WTC11 (cell line): ENCODE measurements around the gene ZSWIM6. TPM values are rescaled to one million over a fixed set of nuclear protein-coding genes. Genes with fewer than 3 reads are reported as not detected.

Experiments
- ATAC-seq: fragments of 200-7000 bp; cut with Tn5 transposase; 2 replicates; pipeline ENCODE4 v1.10.0; 2021; ENCODE audit warnings: mild to moderate bottlenecking, moderate library complexity
- CTCF ChIA-PET: fragments of 300-600 bp; sonication (Branson Sonifier 250); formaldehyde crosslinking; loops from one replicate; lab custom pipeline; 2021; ENCODE audit warnings: antibody characterized with exemption; lab: Charles Lee
- POLR2A ChIA-PET: fragments of 350-600 bp; sonication (Branson Sonifier 250); formaldehyde crosslinking; loops from one replicate; lab custom pipeline; 2021; ENCODE audit warnings: antibody characterized with exemption; lab: Charles Lee
- DNase-seq: peaks from one replicate; pipeline ENCODE4 v3.0.0; 2021; ENCODE audit warnings: low spot score
- H3K27ac Mint-ChIP-seq: 2 replicates; pipeline ENCODE4 v1.8.0; 2021; ENCODE audit warnings: mixed read lengths
- H3K27me3 Mint-ChIP-seq: 2 replicates; pipeline ENCODE4 v1.8.0; 2021; ENCODE audit warnings: low read depth, mild to moderate bottlenecking, moderate library complexity, mixed read lengths
- H3K36me3 Mint-ChIP-seq: 2 replicates; pipeline ENCODE4 v1.8.0; 2021; ENCODE audit warnings: mixed read lengths
- H3K4me1 Mint-ChIP-seq: 2 replicates; pipeline ENCODE4 v1.8.0; 2022; ENCODE audit warnings: mixed read lengths
- H3K4me3 Mint-ChIP-seq: 2 replicates; pipeline ENCODE4 v1.8.0; 2021; ENCODE audit warnings: mild to moderate bottlenecking, moderate library complexity, mixed read lengths
- H3K9me3 Mint-ChIP-seq: 2 replicates; pipeline ENCODE4 v1.8.0; 2021; ENCODE audit warnings: mixed read lengths
- AR ChIP-seq: fragments of 250-450 bp; sonication (Bioruptor Pico); IDR thresholded peaks from 2 replicates; pipeline ENCODE4 v1.9.0; 2021; ENCODE audit warnings: mild to moderate bottlenecking
- ATF2 ChIP-seq: sonication (generic); formaldehyde crosslinking; IDR thresholded peaks from 2 replicates; pipeline ENCODE4 v1.8.1; 2022; ENCODE audit warnings: low read depth, missing genetic modification reagents, borderline replicate concordance
- CTCF ChIP-seq: fragments of 200-600 bp; IDR thresholded peaks from 2 replicates; pipeline ENCODE4 v1.8.0; 2022; ENCODE audit warnings: antibody characterized with exemption
- E2F4 ChIP-seq: sonication (generic); formaldehyde crosslinking; IDR thresholded peaks from 2 replicates; pipeline ENCODE4 v1.8.1; 2022; ENCODE audit warnings: low read depth, mild to moderate bottlenecking, moderate library complexity, missing genetic modification reagents, borderline replicate concordance
- GABPB1 ChIP-seq: sonication (generic); formaldehyde crosslinking; IDR thresholded peaks from 2 replicates; pipeline ENCODE4 v1.8.1; 2023; ENCODE audit warnings: mild to moderate bottlenecking, missing genetic modification reagents
- HMGA2 ChIP-seq: fragments of 250-450 bp; sonication (Bioruptor Pico); IDR thresholded peaks from 2 replicates; pipeline ENCODE4 v1.4.0; 2021; ENCODE audit warnings: mild to moderate bottlenecking, moderate library complexity
- MYBL2 ChIP-seq: sonication (generic); formaldehyde crosslinking; IDR thresholded peaks from 2 replicates; pipeline ENCODE4 v1.8.1; 2023; ENCODE audit warnings: mild to moderate bottlenecking, moderate library complexity, missing genetic modification reagents
- NFATC4 ChIP-seq: fragments of 250-450 bp; sonication (Bioruptor Pico); IDR thresholded peaks from 2 replicates; pipeline ENCODE4 v1.9.0; 2021; ENCODE audit warnings: mild to moderate bottlenecking
- NFYB ChIP-seq: sonication (generic); formaldehyde crosslinking; conservative IDR thresholded peaks from 2 replicates; pipeline ENCODE4 v1.8.0; 2022; ENCODE audit warnings: low read depth, missing genetic modification reagents
- ZNF416 ChIP-seq: fragments of 250-450 bp; sonication (Bioruptor Pico); IDR thresholded peaks from 2 replicates; pipeline ENCODE4 v1.9.0; 2021; ENCODE audit warnings: mild to moderate bottlenecking, inconsistent platforms
- total RNA-seq: library from RNA; stranded (reverse); gene quantifications from 3 replicates; pipeline ENCODE4 v1.2.3, GENCODE V29; 2021

Gene ZSWIM6
- total RNA-seq, 1 experiment from 2014 or later, result 12.5 TPM

- Mint-ChIP-seq H3K9me3 (no peaks in the 10 kb centered on the region), H3K27ac (no peak overlapping the region), H3K4me3 (no peak overlapping the region), H3K4me1 (peaks cover 3% of the 10 kb centered on the region), H3K27me3 (peaks cover 71% of the 10 kb centered on the region), H3K36me3 (no peaks in the 10 kb centered on the region)
- ChIA-PET POLR2A (interaction anchor here (0.7 kb wide), 1 partner anchor 18 kb away, joined by 5 read pairs; the partner anchor contains the start of gene ZSWIM6), CTCF (no interaction called here)
- no peak for TF ChIP-seq GABPB1 (CRISPR knock-in tag)
- DNase-seq, result no peak
- ATAC-seq, result no peak
Observed at GRCh38 chr5:61313960-61314681, 17.9 kb upstream of the ZSWIM6 start.

- ATAC-seq, result no peak
- ChIA-PET POLR2A (no interaction called here), CTCF (no interaction called here)
- no peak for DNase-seq
- Mint-ChIP-seq H3K4me1 (peaks cover 11% of the 10 kb centered on the region), H3K9me3 (no peaks in the 10 kb centered on the region), H3K36me3 (no peaks in the 10 kb centered on the region), H3K27me3 (peaks cover 31% of the 10 kb centered on the region), H3K4me3 (no peak overlapping the region), H3K27ac (no peak overlapping the region)
- TF ChIP-seq MYBL2 (CRISPR knock-in tag), result no peak
- TF ChIP-seq AR (CRISPR knock-in tag), result no peak
- TF ChIP-seq ZNF416 (CRISPR knock-in tag), result no peak
Observed at GRCh38 chr5:61318376-61318775, 13.7 kb upstream of the ZSWIM6 start.

GRCh38 chr5:61319388-61320146, 12.5 kb upstream of the ZSWIM6 start:
- Mint-ChIP-seq H3K9me3 (no peaks in the 10 kb centered on the region), H3K4me3 (peak overlapping the region; percentile 66), H3K27ac (peak overlapping the region; percentile 64; the same call in 1 of the 2 replicates), H3K27me3 (peaks cover 19% of the 10 kb centered on the region), H3K36me3 (no peaks in the 10 kb centered on the region), H3K4me1 (peaks cover 11% of the 10 kb centered on the region)
- TF ChIP-seq NFYB (CRISPR knock-in tag) (peak; percentile 78), E2F4 (no peak)
- CTCF ChIA-PET, result no interaction called here
- DNase-seq (no peak), ATAC-seq (peak; percentile 96)
- POLR2A ChIA-PET, result no interaction called here

GRCh38 chr5:61320860-61321259, 11.2 kb upstream of the ZSWIM6 start:
- H3K27ac Mint-ChIP-seq, result no peak overlapping the region
- ChIA-PET CTCF (no interaction called here), POLR2A (no interaction called here)
- peaks cover 11% of the 10 kb centered on the region for H3K4me1 Mint-ChIP-seq
- H3K36me3 Mint-ChIP-seq, result no peaks in the 10 kb centered on the region
- DNase-seq (no peak), ATAC-seq (no peak)
- no peaks in the 10 kb centered on the region for H3K9me3 Mint-ChIP-seq
- H3K4me3 Mint-ChIP-seq, result no peak overlapping the region
- TF ChIP-seq NFATC4 (CRISPR knock-in tag), result no peak
- no peak for TF ChIP-seq CTCF
- no peak for TF ChIP-seq ATF2 (CRISPR knock-in tag)
- no peak for TF ChIP-seq HMGA2
- peaks cover 6% of the 10 kb centered on the region for H3K27me3 Mint-ChIP-seq
